Stimulated activated naive CD8-positive, alpha-beta T cell treated with anti-CD3 and anti-CD28 coated beads, Interleukin-15, amount 100 ng/mL, for 72 hours (primary cell): ENCODE data around the gene ABHD15.

Experiments
- ATAC-seq: fragments of 150-1000 bp; cut with Tn5 transposase; 2 replicates; pipeline ENCODE4 v1.10.0; 2021; ENCODE audit warnings: mild to moderate bottlenecking, moderate library complexity
- DNase-seq, 2 donors: peaks; one replicate each; pipeline ENCODE4 v3.0.0; 2021 to 2022
- H3K27ac Mint-ChIP-seq, 2 donors: one replicate each; pipeline ENCODE4 v1.8.0; 2022; ENCODE audit warnings: mild to moderate bottlenecking in 2 of 2, mixed read lengths in 2 of 2, moderate library complexity in 2 of 2
- H3K27me3 Mint-ChIP-seq: one replicate; pipeline ENCODE4 v1.8.0; 2022; ENCODE audit warnings: mixed read lengths
- H3K4me1 Mint-ChIP-seq: one replicate; pipeline ENCODE4 v1.8.0; 2022; ENCODE audit warnings: mild to moderate bottlenecking, mixed read lengths
- H3K4me3 Mint-ChIP-seq, 2 donors: one replicate each; pipeline ENCODE4 v1.8.0; 2022; ENCODE audit warnings: mild to moderate bottlenecking in 2 of 2, mixed read lengths in 2 of 2, moderate library complexity in 1 of 2
- H3K9me3 Mint-ChIP-seq, 2 donors: one replicate each; pipeline ENCODE4 v1.8.0; 2022; ENCODE audit warnings: mixed read lengths in 2 of 2

Gene ABHD15

GRCh38 chr17:29549177-29549923 lies 17.5 kb downstream of the ABHD15 start:
- Mint-ChIP-seq H3K27ac (no peak overlapping the region), H3K4me1 (peaks cover 17% of the 10 kb centered on the region), H3K27me3 (no peaks in the 10 kb centered on the region), H3K4me3 (no peak overlapping the region), H3K9me3 (no peaks in the 10 kb centered on the region)
- DNase-seq (no peak), ATAC-seq (peak; percentile 83)

- Mint-ChIP-seq H3K4me3 (no peak overlapping the region), H3K4me1 (peaks cover 17% of the 10 kb centered on the region), H3K9me3 (no peaks in the 10 kb centered on the region), H3K27me3 (no peaks in the 10 kb centered on the region), H3K27ac (peak overlapping the region in 1 of 2 donors; percentile 41)
- no peak for ATAC-seq
- no peak for DNase-seq
These were observed 20.0 kb downstream of the ABHD15 start for GRCh38 chr17:29546830-29547229.

GRCh38 chr17:29546085-29546484 lies 20.8 kb downstream of the ABHD15 start:
- no peak for ATAC-seq
- H3K4me1 Mint-ChIP-seq: peaks cover 17% of the 10 kb centered on the region
- no peaks in the 10 kb centered on the region for H3K27me3 Mint-ChIP-seq

GRCh38 chr17:29544066-29544465 lies 22.8 kb downstream of the ABHD15 start:
- no peak for DNase-seq
- no peaks in the 10 kb centered on the region for H3K9me3 Mint-ChIP-seq
- H3K27ac Mint-ChIP-seq: no peak overlapping the region
- no peak for ATAC-seq
- H3K4me1 Mint-ChIP-seq: peaks cover 9% of the 10 kb centered on the region
- no peaks in the 10 kb centered on the region for H3K27me3 Mint-ChIP-seq
- no peak overlapping the region for H3K4me3 Mint-ChIP-seq

More at GRCh38 chr17:29546085-29546484, 20.8 kb downstream of the ABHD15 start:
- no peaks in the 10 kb centered on the region for H3K9me3 Mint-ChIP-seq
- H3K4me3 Mint-ChIP-seq: no peak overlapping the region
- peak overlapping the region in 1 of 2 donors; percentile 4 for H3K27ac Mint-ChIP-seq
- DNase-seq: no peak

GRCh38 chr17:29533976-29534375 lies 32.9 kb downstream of the ABHD15 start:
- Mint-ChIP-seq H3K4me1 (no peaks in the 10 kb centered on the region), H3K4me3 (no peak overlapping the region), H3K27me3 (no peaks in the 10 kb centered on the region), H3K9me3 (no peaks in the 10 kb centered on the region), H3K27ac (no peak overlapping the region)
- ATAC-seq (no peak), DNase-seq (no peak)

GRCh38 chr17:29526322-29526721 lies 40.5 kb downstream of the ABHD15 start:
- ATAC-seq (no peak), DNase-seq (no peak)
- Mint-ChIP-seq H3K27ac (peak overlapping the region in 1 of 2 donors; percentile 12), H3K27me3 (no peaks in the 10 kb centered on the region), H3K4me1 (no peaks in the 10 kb centered on the region), H3K4me3 (no peak overlapping the region), H3K9me3 (no peaks in the 10 kb centered on the region)

- DNase-seq: no peak
- no peak overlapping the region for H3K27ac Mint-ChIP-seq
- no peaks in the 10 kb centered on the region for H3K27me3 Mint-ChIP-seq
- no peak overlapping the region for H3K4me3 Mint-ChIP-seq
- no peak for ATAC-seq
- H3K9me3 Mint-ChIP-seq: no peaks in the 10 kb centered on the region
- no peaks in the 10 kb centered on the region for H3K4me1 Mint-ChIP-seq
These were observed 42.1 kb downstream of the ABHD15 start for GRCh38 chr17:29524692-29525091.

GRCh38 chr17:29518359-29518758 lies 48.5 kb downstream of the ABHD15 start:
- Mint-ChIP-seq H3K27me3 (no peaks in the 10 kb centered on the region), H3K4me3 (no peak overlapping the region), H3K27ac (no peak overlapping the region), H3K4me1 (no peaks in the 10 kb centered on the region), H3K9me3 (no peaks in the 10 kb centered on the region)
- DNase-seq (no peak), ATAC-seq (no peak)

- ATAC-seq: no peak
- H3K27ac Mint-ChIP-seq: no peak overlapping the region
- DNase-seq: no peak
- no peaks in the 10 kb centered on the region for H3K9me3 Mint-ChIP-seq
- H3K4me3 Mint-ChIP-seq: no peak overlapping the region
- H3K27me3 Mint-ChIP-seq: no peaks in the 10 kb centered on the region
- H3K4me1 Mint-ChIP-seq: no peaks in the 10 kb centered on the region
These were observed 52.0 kb downstream of the ABHD15 start for GRCh38 chr17:29514792-29515191.

GRCh38 chr17:29510953-29511352 lies 55.9 kb downstream of the ABHD15 start:
- no peaks in the 10 kb centered on the region for H3K27me3 Mint-ChIP-seq
- no peak overlapping the region for H3K27ac Mint-ChIP-seq
- ATAC-seq: no peak
- DNase-seq: no peak
- H3K9me3 Mint-ChIP-seq: no peaks in the 10 kb centered on the region
- no peaks in the 10 kb centered on the region for H3K4me1 Mint-ChIP-seq
- no peak overlapping the region for H3K4me3 Mint-ChIP-seq
